ENCODE measurements around the gene SRGAP2B.
"Not testable (repeated sequence)": the region's sequence is repeated elsewhere in the genome, so short reads cannot be mapped to it uniquely, and the experiment has no call there.

- TF ChIP-seq CTCF (IDR thresholded peaks at IDR 0.05; ENCODE audit: borderline replicate concordance, extremely low read depth, low read length, poor library complexity, severe bottlenecking); EZH2 (IDR thresholded peaks at IDR 0.05; ENCODE audit: borderline replicate concordance, low read depth, low read length, severe bottlenecking): not testable (repeated sequence)
These were observed 27.4 kb upstream of the SRGAP2B start for GRCh38 chr1:145122344-145123061.
